Measurements from ENCODE around the gene TENT4A. TPM values are rescaled to one million over a fixed set of nuclear protein-coding genes. Genes with fewer than 3 reads are reported as not detected.

TENT4A gene
- total RNA-seq, 4 donors from 2014 or later, result 20.9 to 70.3 (median 28.1) TPM

- no peak for DNase-seq
- H3K36me3 ChIP-seq, result peaks cover 0 to 5% (median 0%) of the 10 kb centered on the region in 4 donors
- peaks cover 20 to 47% (median 36%) of the 10 kb centered on the region in 4 donors for H3K4me1 ChIP-seq
- no peaks in the 10 kb centered on the region for H3K27me3 ChIP-seq
- peak overlapping the region in 2 of 4 donors; percentile 21 to 28 for H3K27ac ChIP-seq
- no peaks in the 10 kb centered on the region for H3K9me3 ChIP-seq
- intact Hi-C loops (cut with DNase I; ENCODE audit: low total_unique reads), result no loop called here
- TF ChIP-seq POLR2A (IDR thresholded peaks at IDR 0.05) (no peak), POLR2AphosphoS5 (IDR thresholded peaks at IDR 0.05) (no peak), EP300 (IDR thresholded peaks at IDR 0.05; ENCODE audit: low read depth) (no peak), CTCF (IDR thresholded peaks at IDR 0.05) (no peak)
- no peak overlapping the region for H3K4me3 ChIP-seq
- in situ Hi-C loops (cut with MboI; ENCODE audit: low pct_ligation_motif_present in 1 of 4, low pct_unique_long_range_greater_than_20kb in 1 of 4, low sequenced_read_pairs in 3 of 4), result loop anchor here in 2 of 4 donors (25.0 kb wide), 2 partner anchors 96 to 121 kb away; partner anchors contain the start of genes NSUN2 (in 1 of the 2) and SRD5A1 (in 1 of the 2)
- 87% methylated on average over 8 to 21 of the region's 21 CpGs for WGBS, 2 donors (ENCODE audit: low coverage in 1 of 2)
These were observed 20.4 kb downstream of the TENT4A start for GRCh38 chr5:6733411-6734242.

DNA sequence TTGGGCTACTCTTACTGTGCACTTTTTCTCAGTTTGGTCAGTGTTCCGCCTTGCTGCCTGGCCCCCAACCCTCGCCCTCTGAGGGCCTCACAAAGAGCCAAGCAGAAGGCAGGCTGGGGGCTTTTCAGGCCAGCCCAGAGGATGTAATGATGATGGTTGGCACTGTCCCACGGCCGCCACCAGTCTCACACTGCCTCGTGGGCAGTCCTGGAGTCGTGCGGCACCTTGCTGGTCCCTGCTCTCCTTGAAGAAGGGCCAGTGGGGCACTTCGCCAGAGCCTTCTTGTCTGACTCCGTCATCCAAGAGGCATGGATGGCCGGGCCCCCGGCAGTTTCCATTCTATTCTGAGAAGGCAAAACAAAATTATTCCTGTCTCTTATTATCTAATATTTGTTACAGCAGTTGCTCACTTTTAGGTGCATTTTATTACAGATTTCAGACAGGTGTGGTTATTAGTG, 21.0 kb downstream of the TENT4A start:
- Histone ChIP-seq H3K27ac (no peak overlapping the region), H3K27me3 (no peaks in the 10 kb centered on the region), H3K36me3 (peaks cover 0 to 9% (median 0%) of the 10 kb centered on the region in 4 donors), H3K4me1 (peaks cover 16 to 40% (median 32%) of the 10 kb centered on the region in 4 donors), H3K4me3 (no peak overlapping the region), H3K9me3 (no peaks in the 10 kb centered on the region)
- TF ChIP-seq POLR2A (IDR thresholded peaks at IDR 0.05), result no peak
- TF ChIP-seq POLR2AphosphoS5 (IDR thresholded peaks at IDR 0.05), result no peak
- TF ChIP-seq EP300 (IDR thresholded peaks at IDR 0.05; ENCODE audit: low read depth), result no peak
- TF ChIP-seq CTCF (IDR thresholded peaks at IDR 0.05), result no peak
- DNase-seq, result no peak
- in situ Hi-C loops (cut with MboI; ENCODE audit: low pct_ligation_motif_present in 1 of 4, low pct_unique_long_range_greater_than_20kb in 1 of 4, low sequenced_read_pairs in 3 of 4) (loop anchor here in 2 of 4 donors (25.0 kb wide), 2 partner anchors 97 to 122 kb away; partner anchors contain the start of genes NSUN2 (in 1 of the 2) and SRD5A1 (in 1 of the 2)), intact Hi-C loops (cut with DNase I; ENCODE audit: low total_unique reads) (no loop called here)
- whole genome bisulfite sequencing, 2 donors (ENCODE audit: low coverage in 1 of 2), result 76 to 86% methylated on average over 8 to 11 of the region's 11 CpGs

DNA sequence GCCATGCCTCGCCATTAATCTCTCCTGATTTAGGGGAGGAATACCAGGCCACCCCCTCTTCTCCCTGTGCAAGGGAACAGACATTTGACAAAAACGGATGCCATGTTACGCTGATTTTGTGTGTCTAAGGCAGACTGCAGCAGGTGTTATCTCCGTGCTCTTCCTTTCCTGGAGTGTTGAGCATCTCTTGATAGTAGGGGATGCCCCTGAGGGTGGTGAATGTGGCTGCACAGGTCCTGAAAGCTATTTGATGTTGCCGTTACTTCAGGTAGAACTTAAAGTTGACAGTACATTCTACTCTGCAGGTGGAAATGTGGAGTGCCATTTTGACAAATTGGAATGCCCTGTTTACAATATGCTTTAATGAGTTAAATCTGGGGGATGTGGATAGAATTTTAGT, 21.5 kb downstream of the TENT4A start:
- Histone ChIP-seq H3K27ac (no peak overlapping the region), H3K27me3 (no peaks in the 10 kb centered on the region), H3K36me3 (peaks cover 0 to 11% (median 0%) of the 10 kb centered on the region in 4 donors), H3K4me3 (no peak overlapping the region), H3K4me1 (peaks cover 16 to 35% (median 28%) of the 10 kb centered on the region in 4 donors), H3K9me3 (no peaks in the 10 kb centered on the region)
- intact Hi-C loops (cut with DNase I; ENCODE audit: low total_unique reads) (no loop called here), in situ Hi-C loops (cut with MboI; ENCODE audit: low pct_ligation_motif_present in 1 of 4, low pct_unique_long_range_greater_than_20kb in 1 of 4, low sequenced_read_pairs in 3 of 4) (loop anchor here in 2 of 4 donors (25.0 kb wide), 2 partner anchors 97 to 122 kb away; partner anchors contain the start of genes NSUN2 (in 1 of the 2) and SRD5A1 (in 1 of the 2))
- no peak for DNase-seq
- 83 to 89% methylated on average over 2 to 5 of the region's 5 CpGs for WGBS, 2 donors (ENCODE audit: low coverage in 1 of 2)
- no peak for TF ChIP-seq CTCF (IDR thresholded peaks at IDR 0.05)

GRCh38 chr5:6736106-6736505, 22.9 kb downstream of the TENT4A start:
- Histone ChIP-seq H3K4me3 (no peak overlapping the region), H3K4me1 (peaks cover 10 to 23% (median 20%) of the 10 kb centered on the region in 4 donors), H3K9me3 (no peaks in the 10 kb centered on the region), H3K36me3 (peaks cover 0 to 11% (median 0%) of the 10 kb centered on the region in 4 donors), H3K27me3 (no peaks in the 10 kb centered on the region), H3K27ac (no peak overlapping the region)
- TF ChIP-seq POLR2A (IDR thresholded peaks at IDR 0.05) (no peak), EP300 (IDR thresholded peaks at IDR 0.05; ENCODE audit: low read depth) (no peak), CTCF (IDR thresholded peaks at IDR 0.05) (no peak), POLR2AphosphoS5 (IDR thresholded peaks at IDR 0.05) (no peak)
- DNase-seq, result no peak
- in situ Hi-C loops (cut with MboI; ENCODE audit: low pct_ligation_motif_present in 1 of 4, low pct_unique_long_range_greater_than_20kb in 1 of 4, low sequenced_read_pairs in 3 of 4) (loop anchor here in 2 of 4 donors (25.0 kb wide), 2 partner anchors 99 to 124 kb away; partner anchors contain the start of genes NSUN2 (in 1 of the 2) and SRD5A1 (in 1 of the 2)), intact Hi-C loops (cut with DNase I; ENCODE audit: low total_unique reads) (no loop called here)
- 71 to 80% methylated on average over 3 to 7 of the region's 7 CpGs for WGBS, 2 donors (ENCODE audit: low coverage in 1 of 2)
